ENCODE measurements around the gene FRAT1. TPM values are rescaled to one million over a fixed set of nuclear protein-coding genes. Genes with fewer than 3 reads are reported as not detected.

FRAT1 gene
- polyA plus RNA-seq, 1 of the 3 experiments (the other 2 are of a cell fraction), result 1.8 TPM

GRCh38 chr10:97318772-97319651, at the start of gene FRAT1 (continued):
- TF ChIP-seq SMC3 (IDR thresholded peaks at IDR 0.05; ENCODE audit: low read depth, low read length) (no peak), FOSL2 (IDR thresholded peaks at IDR 0.05; ENCODE audit: borderline replicate concordance, low read depth) (no peak), RXRA (IDR thresholded peaks at IDR 0.05; ENCODE audit: borderline replicate concordance, low read depth) (no peak), RCOR1 (IDR thresholded peaks at IDR 0.05; ENCODE audit: low read length) (no peak), NRF1 (IDR thresholded peaks at IDR 0.05; ENCODE audit: low read depth, low read length) (no peak), RAD21 (IDR thresholded peaks at IDR 0.05; ENCODE audit: low read length) (no peak), FOXJ3 (CRISPR knock-in tag; IDR thresholded peaks at IDR 0.05) (no peak), GATA2 (CRISPR knock-in tag; IDR thresholded peaks at IDR 0.05) (no peak), MAX (IDR thresholded peaks at IDR 0.05; ENCODE audit: low read depth) (peak; percentile 30; the same call in 1 of the 2 replicates), SIN3A (IDR thresholded peaks at IDR 0.05; ENCODE audit: borderline replicate concordance, low read depth, low read length) (peak; percentile 82), MEF2A (IDR thresholded peaks at IDR 0.05; ENCODE audit: borderline replicate concordance, low read depth) (no peak), MXI1 (IDR thresholded peaks at IDR 0.05; ENCODE audit: low read depth, low read length) (peak; percentile 86; the same call in 1 of the 2 replicates), USF1 (IDR thresholded peaks at IDR 0.05; ENCODE audit: borderline replicate concordance, low read depth) (no peak)

GRCh38 chr10:97270523-97271154, 48.4 kb upstream of the FRAT1 start:
- H3K4me1 ChIP-seq (ENCODE audit: control insufficient read depth in 1 of 2, insufficient read depth in 2 of 2, low read depth in 1 of 2, low read length in 1 of 2), result no peaks in the 10 kb centered on the region; a peak in 1 of 4 replicates
- CTCF ChIA-PET, result interaction anchor here (1.2 to 8.9 kb wide), 2 partner anchors 8 to 36 kb away, joined by 3 to 57 read pairs; no protein-coding TSS in a partner anchor
- peaks cover 48% of the 10 kb centered on the region for H3K79me2 ChIP-seq (ENCODE audit: insufficient read depth)
- TF ChIP-seq ELF1 (IDR thresholded peaks at IDR 0.05), result no peak
- no peak for TF ChIP-seq SIN3A (IDR thresholded peaks at IDR 0.05; ENCODE audit: borderline replicate concordance, low read depth, low read length)
- TF ChIP-seq NFIC (IDR thresholded peaks at IDR 0.05; ENCODE audit: borderline replicate concordance), result no peak
- TF ChIP-seq USF2 (IDR thresholded peaks at IDR 0.05; ENCODE audit: borderline replicate concordance, low read depth, low read length), result no peak
- TF ChIP-seq RCOR1 (IDR thresholded peaks at IDR 0.05; ENCODE audit: low read length), result no peak
- TF ChIP-seq POLR2AphosphoS5 (IDR thresholded peaks at IDR 0.05; ENCODE audit: low read depth, low read length), result no peak
- TF ChIP-seq TEAD4 (IDR thresholded peaks at IDR 0.05; ENCODE audit: borderline replicate concordance, insufficient read depth), result no peak
- no peak for TF ChIP-seq CHD2 (IDR thresholded peaks at IDR 0.05; ENCODE audit: low read length, partially characterized antibody)
- TF ChIP-seq YY1 (IDR thresholded peaks at IDR 0.05; ENCODE audit: low read depth), result no peak
- no peak for TF ChIP-seq FOSL2 (IDR thresholded peaks at IDR 0.05; ENCODE audit: borderline replicate concordance, low read depth)
- no peak for TF ChIP-seq PBX3 (IDR thresholded peaks at IDR 0.05)
- no peak for TF ChIP-seq MAX (IDR thresholded peaks at IDR 0.05; ENCODE audit: low read depth)
- TF ChIP-seq USF1 (IDR thresholded peaks at IDR 0.05; ENCODE audit: borderline replicate concordance, low read depth), result no peak
- no peak for TF ChIP-seq FOXM1 (IDR thresholded peaks at IDR 0.05; ENCODE audit: low read depth)
- no peak for TF ChIP-seq SMC3 (IDR thresholded peaks at IDR 0.05; ENCODE audit: low read depth, low read length)
- no peak for TF ChIP-seq MEF2A (IDR thresholded peaks at IDR 0.05; ENCODE audit: borderline replicate concordance, low read depth)
- no peak overlapping the region for H2AFZ ChIP-seq (ENCODE audit: low read depth)
- no peaks in the 10 kb centered on the region for H3K9me2 ChIP-seq
- no peak for DNase-seq
- no peaks in the 10 kb centered on the region for H3K9me3 ChIP-seq
- H3K9ac ChIP-seq, result no peak overlapping the region
- no peaks in the 10 kb centered on the region for H3K27me3 ChIP-seq (ENCODE audit: insufficient read depth)
- H3K4me3 ChIP-seq (ENCODE audit: low read depth in 2 of 2, low read length in 1 of 2), result no peak overlapping the region
- H3F3A ChIP-seq (replicated peaks; ENCODE audit: insufficient read depth), result no peaks in the 10 kb centered on the region
- no peak overlapping the region for H3K27ac ChIP-seq (ENCODE audit: low read depth in 2 of 2, low read length in 1 of 2)
- POLR2A ChIA-PET, result no interaction called here
- H3K36me3 ChIP-seq (replicated peaks in 1 of 2; ENCODE audit: control insufficient read depth in 1 of 2, insufficient read depth in 2 of 2, low read length in 1 of 2), result no peaks in the 10 kb centered on the region
- H3K4me2 ChIP-seq, result no peak overlapping the region
- no peaks in the 10 kb centered on the region for H4K20me1 ChIP-seq (ENCODE audit: insufficient read depth)
- 89% methylated on average over 3 of the region's 3 CpGs for WGBS (ENCODE audit: low lambda C conversion rate)

Measured in SK-N-SH (cell line).